MCF 10A (cell line): ENCODE results near the gene KAZN. TPM values are rescaled to one million over a fixed set of nuclear protein-coding genes. Genes with fewer than 3 reads are reported as not detected.

Experiments used
- BruUV-seq: library from RNA; stranded (reverse); fragments of 400-500 nt; replicated peaks from 2 replicates; lab custom pipeline; 2021; lab: Mats Ljungman, UMichigan
- CTCF ChIA-PET: fragments of 300-600 bp; sonication (Branson Sonifier 250); formaldehyde crosslinking; extraction: SDS; loops from one replicate; lab custom pipeline; 2021; ENCODE audit warnings: antibody characterized with exemption, inconsistent platforms; lab: Yijun Ruan, JAX
- POLR2A ChIA-PET: fragments of 300-600, 350-650 bp; sonication (Branson Sonifier 250); formaldehyde crosslinking; extraction: SDS; loops from one replicate; lab custom pipeline; 2020; ENCODE audit warnings: antibody characterized with exemption, inconsistent platforms; lab: Yijun Ruan, JAX
- DNase-seq: peaks from one replicate; pipeline ENCODE4 v3.0.0-alpha.2; 2018; ENCODE audit not compliant: unreplicated experiment
- H3K27ac Mint-ChIP-seq: one replicate; pipeline ENCODE4 v1.8.0; 2022; ENCODE audit warnings: mild to moderate bottlenecking, low read depth, mixed read lengths; ENCODE audit not compliant: unreplicated experiment
- H3K27me3 Mint-ChIP-seq: one replicate; pipeline ENCODE4 v1.8.0; 2022; ENCODE audit warnings: mixed read lengths; ENCODE audit not compliant: insufficient read depth, unreplicated experiment
- H3K36me3 Mint-ChIP-seq: one replicate; pipeline ENCODE4 v1.8.0; 2022; ENCODE audit warnings: mild to moderate bottlenecking, moderate library complexity, mixed read lengths; ENCODE audit not compliant: insufficient read depth, unreplicated experiment
- H3K4me1 Mint-ChIP-seq: one replicate; pipeline ENCODE4 v1.8.0; 2022; ENCODE audit warnings: mixed read lengths; ENCODE audit not compliant: insufficient read depth, unreplicated experiment
- H3K4me3 Mint-ChIP-seq: one replicate; pipeline ENCODE4 v1.8.0; 2022; ENCODE audit warnings: mild to moderate bottlenecking, moderate library complexity, mixed read lengths; ENCODE audit not compliant: unreplicated experiment
- H3K9me3 Mint-ChIP-seq: one replicate; pipeline ENCODE4 v1.8.0; 2022; ENCODE audit warnings: mixed read lengths; ENCODE audit not compliant: unreplicated experiment
- intact Hi-C: fragments of 100-400 bp; cut with micrococcal nuclease; formaldehyde crosslinking; loops from 2 replicates; pipeline ENCODE4 v1.14.1; 2022
- total RNA-seq: library from RNA; stranded (reverse); gene quantifications from 2 replicates; pipeline ENCODE4 v1.2.3, GENCODE V29; 2022
- TF ChIP-seq, protein P1 (sequence below): fragments of 200-600 bp; IDR thresholded peaks from one replicate; pipeline ENCODE4 v1.8.0; 2022; ENCODE audit warnings: antibody characterized with exemption, mild to moderate bottlenecking; ENCODE audit not compliant: unreplicated experiment

KAZN gene
- total RNA-seq, 1 experiment from 2014 or later = 3.3 TPM

DNA sequence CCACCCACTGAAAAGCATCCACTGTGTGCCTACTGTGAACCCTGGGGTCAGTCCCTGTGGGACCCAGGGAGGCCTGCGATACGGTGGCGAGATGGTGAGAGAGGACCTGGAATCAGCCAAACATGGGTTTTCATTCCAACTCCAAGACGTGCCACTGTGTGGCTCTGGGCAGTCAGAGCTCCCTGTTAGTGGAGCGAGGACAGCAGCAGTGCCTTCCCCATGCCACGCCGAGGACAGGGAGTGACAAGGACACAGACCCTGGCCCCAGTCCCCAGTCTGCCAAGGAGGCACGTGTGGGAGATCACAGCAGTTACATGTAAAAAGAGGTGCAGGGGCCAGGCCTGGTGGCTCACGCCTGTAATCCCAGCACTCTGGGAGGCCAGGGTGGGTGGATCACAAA is 504.2 kb downstream of the KAZN start:
- Mint-ChIP-seq H3K27ac (no peak overlapping the region), H3K36me3 (no peaks in the 10 kb centered on the region), H3K4me3 (no peak overlapping the region), H3K9me3 (no peaks in the 10 kb centered on the region), H3K27me3 (peaks cover 38% of the 10 kb centered on the region), H3K4me1 (peaks cover 6% of the 10 kb centered on the region)
- ChIA-PET POLR2A (no interaction called here), CTCF (interaction anchor here (0.8 kb wide), 1 partner anchor 989 kb away, joined by 5 read pairs; no protein-coding TSS in a partner anchor)
- intact Hi-C loops = loop anchor here (5.0 kb wide), 2 partner anchors 990 to 1135 kb away; no protein-coding TSS in a partner anchor
- BruUV-seq = no TSS peak
- DNase-seq = no peak
- TF ChIP-seq, protein P1, sequence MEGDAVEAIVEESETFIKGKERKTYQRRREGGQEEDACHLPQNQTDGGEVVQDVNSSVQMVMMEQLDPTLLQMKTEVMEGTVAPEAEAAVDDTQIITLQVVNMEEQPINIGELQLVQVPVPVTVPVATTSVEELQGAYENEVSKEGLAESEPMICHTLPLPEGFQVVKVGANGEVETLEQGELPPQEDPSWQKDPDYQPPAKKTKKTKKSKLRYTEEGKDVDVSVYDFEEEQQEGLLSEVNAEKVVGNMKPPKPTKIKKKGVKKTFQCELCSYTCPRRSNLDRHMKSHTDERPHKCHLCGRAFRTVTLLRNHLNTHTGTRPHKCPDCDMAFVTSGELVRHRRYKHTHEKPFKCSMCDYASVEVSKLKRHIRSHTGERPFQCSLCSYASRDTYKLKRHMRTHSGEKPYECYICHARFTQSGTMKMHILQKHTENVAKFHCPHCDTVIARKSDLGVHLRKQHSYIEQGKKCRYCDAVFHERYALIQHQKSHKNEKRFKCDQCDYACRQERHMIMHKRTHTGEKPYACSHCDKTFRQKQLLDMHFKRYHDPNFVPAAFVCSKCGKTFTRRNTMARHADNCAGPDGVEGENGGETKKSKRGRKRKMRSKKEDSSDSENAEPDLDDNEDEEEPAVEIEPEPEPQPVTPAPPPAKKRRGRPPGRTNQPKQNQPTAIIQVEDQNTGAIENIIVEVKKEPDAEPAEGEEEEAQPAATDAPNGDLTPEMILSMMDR = no peak

DNA sequence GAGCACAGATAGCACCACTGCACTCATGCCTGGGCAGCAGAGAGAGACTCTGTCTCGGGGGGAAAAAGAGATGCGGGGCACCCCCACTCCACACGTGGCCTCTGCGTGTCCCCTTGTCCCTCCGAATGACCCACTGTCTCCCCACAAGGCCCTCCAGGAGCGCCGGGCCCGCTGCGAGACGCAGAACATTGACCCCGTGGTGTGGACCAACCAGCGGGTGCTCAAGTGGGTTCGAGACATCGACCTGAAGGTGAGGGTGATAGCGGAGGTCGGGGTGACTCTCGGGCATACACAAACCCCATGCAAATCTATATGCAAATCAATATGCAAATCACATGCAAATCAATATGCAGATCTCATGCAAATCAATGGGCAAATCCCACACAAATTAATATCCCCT is 504.7 kb downstream of the KAZN start:
- Mint-ChIP-seq H3K4me1 (peaks cover 6% of the 10 kb centered on the region), H3K27ac (no peak overlapping the region), H3K27me3 (peaks cover 38% of the 10 kb centered on the region), H3K9me3 (no peaks in the 10 kb centered on the region), H3K36me3 (no peaks in the 10 kb centered on the region), H3K4me3 (no peak overlapping the region)
- no TSS peak for BruUV-seq
- intact Hi-C loops = loop anchor here (5.0 kb wide), 2 partner anchors 991 to 1136 kb away; no protein-coding TSS in a partner anchor
- ChIA-PET CTCF (no interaction called here), POLR2A (no interaction called here)
- no peak for DNase-seq
- TF ChIP-seq, protein P1 = no peak

DNA sequence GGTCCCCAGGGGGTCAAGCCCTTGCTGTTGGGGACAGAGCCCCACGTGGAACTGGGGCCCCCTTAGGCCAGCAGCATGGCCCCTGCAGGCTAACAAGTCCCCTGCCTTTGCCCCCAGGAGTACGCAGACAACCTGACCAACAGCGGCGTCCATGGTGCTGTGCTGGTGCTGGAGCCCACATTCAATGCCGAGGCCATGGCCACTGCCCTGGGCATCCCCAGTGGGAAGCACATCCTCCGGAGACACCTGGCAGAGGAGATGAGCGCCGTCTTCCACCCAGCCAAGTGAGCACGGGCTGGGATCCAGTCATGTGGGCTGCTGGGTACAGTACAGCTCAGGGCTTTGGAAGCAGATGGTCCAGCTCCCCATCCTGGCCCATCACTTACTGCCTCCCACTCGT is 505.4 kb downstream of the KAZN start:
- H3K27ac Mint-ChIP-seq = no peak overlapping the region
- no peak overlapping the region for H3K4me3 Mint-ChIP-seq
- H3K27me3 Mint-ChIP-seq = peaks cover 34% of the 10 kb centered on the region
- TF ChIP-seq, protein P1 = no peak
- BruUV-seq = no TSS peak
- no peaks in the 10 kb centered on the region for H3K36me3 Mint-ChIP-seq
- no peaks in the 10 kb centered on the region for H3K9me3 Mint-ChIP-seq
- H3K4me1 Mint-ChIP-seq = peaks cover 6% of the 10 kb centered on the region
- CTCF ChIA-PET = no interaction called here
- no peak for DNase-seq
- intact Hi-C loops = loop anchor here (5.0 kb wide), 2 partner anchors 992 to 1137 kb away; no protein-coding TSS in a partner anchor
- POLR2A ChIA-PET = no interaction called here

DNA sequence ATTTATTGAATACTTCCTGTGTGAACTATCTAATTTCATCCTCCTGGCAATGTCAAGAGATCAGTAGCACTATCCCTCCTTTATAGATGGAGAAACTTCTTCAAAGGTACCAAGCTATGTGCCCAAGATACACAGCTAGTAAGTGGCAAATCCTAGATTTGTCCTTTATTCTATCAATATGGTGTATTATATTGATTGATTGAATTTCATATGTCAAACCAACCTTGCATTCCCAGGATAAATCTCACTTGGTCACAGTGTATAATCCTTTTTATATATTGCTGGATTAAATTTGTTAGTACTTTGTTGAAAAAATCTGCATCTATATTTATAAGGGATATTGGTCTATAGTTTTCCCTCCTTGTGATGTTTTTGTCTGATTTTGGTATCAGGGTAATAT is 506.3 kb downstream of the KAZN start:
- intact Hi-C loops = loop anchor here (5.0 kb wide), 2 partner anchors 992 to 1137 kb away; no protein-coding TSS in a partner anchor
- H3K27ac Mint-ChIP-seq = no peak overlapping the region
- POLR2A ChIA-PET = interaction anchor here (0.6 kb wide), 1 partner anchor 328 kb away, joined by 3 read pairs; no protein-coding TSS in a partner anchor
- DNase-seq = no peak
- no peaks in the 10 kb centered on the region for H3K36me3 Mint-ChIP-seq
- no TSS peak for BruUV-seq
- H3K4me1 Mint-ChIP-seq = peaks cover 6% of the 10 kb centered on the region
- CTCF ChIA-PET = interaction anchor here (0.6 kb wide), 2 partner anchors 549 to 666 kb away, joined by 3 to 4 read pairs; no protein-coding TSS in a partner anchor
- TF ChIP-seq, protein P1 = no peak
- H3K9me3 Mint-ChIP-seq = no peaks in the 10 kb centered on the region
- peaks cover 26% of the 10 kb centered on the region for H3K27me3 Mint-ChIP-seq
- no peak overlapping the region for H3K4me3 Mint-ChIP-seq
